GM12801 (cell line): ENCODE results near the gene FAM133A.

Source experiments
- CTCF ChIP-seq: IDR thresholded peaks from one replicate; pipeline ENCODE4 v1.5.1; 2011; ENCODE audit warnings: control low read depth; ENCODE audit not compliant: insufficient read length; ENCODE audit errors: extremely low read depth

The FAM133A gene

DNA sequence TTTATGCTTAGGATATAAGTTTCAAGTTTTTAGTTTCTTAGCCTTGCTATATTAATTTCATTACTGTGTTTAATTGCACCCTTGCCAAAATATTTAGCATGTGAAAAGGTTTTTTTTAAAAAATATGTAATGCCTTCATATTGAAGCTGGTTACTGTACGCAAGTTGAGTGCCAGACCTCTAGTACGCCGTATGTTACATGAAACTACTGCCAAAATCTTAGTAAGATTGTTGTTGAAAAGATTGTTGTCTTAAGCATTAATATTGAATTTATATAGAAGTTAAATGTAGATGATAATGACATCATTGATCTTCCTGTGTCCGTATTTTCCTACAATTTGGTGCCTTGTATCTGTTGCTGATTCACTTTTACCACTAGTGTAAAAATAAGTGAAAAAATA lies 37.1 kb downstream of the FAM133A start:
- TF ChIP-seq CTCF, result no peak

DNA sequence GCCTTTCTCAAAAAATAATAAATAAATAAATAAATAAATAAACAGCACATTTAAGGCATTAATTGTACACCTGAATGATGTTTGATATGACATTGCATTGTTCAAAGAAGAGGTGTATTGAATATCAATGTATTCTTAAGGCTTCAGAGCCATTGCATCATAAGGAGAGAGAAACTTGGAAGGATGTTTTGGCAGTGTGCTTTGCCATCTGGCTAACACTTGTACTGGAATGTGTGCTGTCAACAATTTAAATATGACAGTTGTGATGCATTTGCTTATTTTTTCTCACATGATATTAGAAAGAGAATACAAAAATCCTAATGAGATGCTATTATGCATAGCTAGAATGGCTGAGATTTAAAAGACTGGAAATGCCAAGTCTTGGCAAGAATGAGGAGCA lies 67.8 kb downstream of the FAM133A start:
- no peak for TF ChIP-seq CTCF

DNA sequence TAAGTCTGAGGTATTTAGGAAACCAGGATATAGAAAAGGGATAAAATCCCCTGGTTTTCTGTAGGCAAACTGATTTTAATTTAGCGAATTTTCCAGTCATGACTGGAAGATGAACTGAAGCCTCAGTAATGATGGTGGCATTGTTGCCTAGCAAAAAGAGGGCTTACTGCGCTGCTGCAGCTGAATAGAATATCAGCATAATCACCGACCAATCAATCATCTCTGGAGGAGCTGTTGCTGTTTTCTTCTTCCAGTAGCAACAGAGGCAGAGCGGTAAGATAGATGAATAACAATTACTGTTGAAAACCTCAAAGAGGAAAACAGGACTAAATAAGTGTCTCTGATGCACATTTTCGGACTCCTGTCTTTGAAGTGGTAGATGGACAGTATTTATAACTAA lies 86.2 kb downstream of the FAM133A start:
- no peak for TF ChIP-seq CTCF
